ENCODE results near the gene CLCA2. TPM values are rescaled to one million over a fixed set of nuclear protein-coding genes. Genes with fewer than 3 reads are reported as not detected.

CLCA2 gene
- total and polyA plus RNA-seq, 2 of the 8 experiments (the other 6 are each of a cell fraction or from before 2014, with no cell fraction given) = not detected

DNA sequence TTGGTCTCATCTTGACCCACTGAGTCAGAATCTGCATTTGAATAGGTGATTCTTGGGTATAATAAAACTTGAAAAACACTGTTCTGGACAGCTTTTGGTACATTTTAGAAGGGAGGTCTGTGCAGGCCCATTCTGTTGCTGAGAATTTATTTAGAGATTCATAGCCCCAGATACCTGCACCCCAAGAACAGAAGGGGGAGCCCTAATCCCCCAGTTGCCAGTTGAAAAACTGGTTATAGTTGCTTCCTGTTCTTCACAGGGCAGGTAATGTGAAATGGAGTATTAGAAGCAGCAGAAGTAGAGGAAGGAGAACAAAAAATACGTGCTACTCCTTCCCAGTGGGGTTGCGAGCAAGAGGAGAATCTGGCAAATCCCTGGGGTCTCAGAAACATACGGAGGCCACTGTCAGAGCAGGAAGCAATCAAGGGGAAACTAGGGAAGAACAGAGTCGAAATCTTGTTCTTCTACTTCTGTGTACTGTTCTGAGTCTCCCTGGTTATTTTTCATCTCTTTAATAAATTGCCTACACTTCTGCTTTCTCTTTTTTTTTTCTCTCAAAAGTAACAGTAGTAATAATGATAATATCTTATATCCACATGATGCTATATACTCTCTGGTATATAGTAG is 4.6 kb upstream of the CLCA2 start:
- Histone ChIP-seq H3K27ac (ENCODE audit: low read depth, low read length) (no peak overlapping the region), H4K20me1 (replicated peaks in 1 of 2; ENCODE audit: control insufficient read depth in 1 of 2, insufficient read depth in 2 of 2, low read length in 2 of 2) (no peaks in the 10 kb centered on the region), H2AFZ (ENCODE audit: low read length) (peak overlapping the region; percentile 100), H3K14ac (ENCODE audit: insufficient read length) (no peak overlapping the region), H4K8ac (ENCODE audit: extremely low read depth, insufficient read depth, low read length) (no peak overlapping the region), H3K36me3 (ENCODE audit: control insufficient read depth in 2 of 4, insufficient read depth in 4 of 4, low read length in 3 of 4) (no peaks in the 10 kb centered on the region), H3K4me1 (replicated peaks in 1 of 4; ENCODE audit: control insufficient read depth in 3 of 4, insufficient read depth in 4 of 4, low read length in 3 of 4) (0 out of 7 replicates have a peak, but pooled peaks cover 0 to 1% (median 0%) of the 10 kb centered on the region in 4 experiments), H3K56ac (replicated peaks; ENCODE audit: insufficient read length, low read depth, low read length) (no peak overlapping the region), H3K23me2 (ENCODE audit: low read depth, low read length) (no peaks in the 10 kb centered on the region), H3K23ac (ENCODE audit: insufficient read length) (no peak overlapping the region), H2BK120ac (replicated peaks; ENCODE audit: low read depth, low read length) (no peak overlapping the region), H3K9ac (replicated peaks in 1 of 4; ENCODE audit: extremely low read depth in 1 of 4, low read depth in 3 of 4, low read length in 3 of 4) (no peak overlapping the region), H3K27me3 (replicated peaks in 1 of 4; ENCODE audit: control insufficient read depth in 3 of 4, extremely low read depth in 1 of 4, insufficient read depth in 3 of 4, low read length in 3 of 4) (no peaks in the 10 kb centered on the region), H3K79me2 (ENCODE audit: control insufficient read depth in 1 of 2, insufficient read depth in 2 of 2, low read length in 2 of 2) (no peaks in the 10 kb centered on the region), H3K18ac (ENCODE audit: extremely low read depth, low read length) (no peak overlapping the region), H2BK12ac (ENCODE audit: low read depth, low read length) (no peak overlapping the region), H3K4ac (replicated peaks; ENCODE audit: insufficient read length, low read depth, low read length) (no peak overlapping the region), H4K91ac (replicated peaks; ENCODE audit: insufficient read length, low read length) (no peak overlapping the region), H3K4me2 (ENCODE audit: insufficient read depth in 1 of 2, low read depth in 2 of 2, low read length in 2 of 2) (no peak overlapping the region), H2BK15ac (ENCODE audit: low read length) (no peak overlapping the region), H2BK5ac (ENCODE audit: low read depth, low read length) (no peak overlapping the region), H4K5ac (ENCODE audit: insufficient read length, low read depth, low read length) (no peak overlapping the region), H3K9me3 (ENCODE audit: insufficient read depth in 2 of 2, low read depth in 1 of 2, low read length in 1 of 2) (no peaks in the 10 kb centered on the region), H3K79me1 (ENCODE audit: low read depth, low read length) (no peaks in the 10 kb centered on the region), H2BK20ac (ENCODE audit: low read length) (no peak overlapping the region), H3K4me3 (ENCODE audit: extremely low read depth in 1 of 4, insufficient read depth in 2 of 4, low read depth in 3 of 4, low read length in 4 of 4) (no peak overlapping the region), H2AK5ac (ENCODE audit: low read depth, low read length) (no peak overlapping the region)
- ChIA-PET POLR2A (ENCODE audit: partially characterized antibody) (no interaction called here), CTCF (ENCODE audit: partially characterized antibody) (interaction anchor here (0.7 to 2.7 kb wide), 9 partner anchors 10 to 334 kb away, joined by 3 to 8 read pairs (median 4); no protein-coding TSS in a partner anchor)
- DNase-seq (ENCODE audit: low read depth in 1 of 2, low spot score in 2 of 2) (no peak), FAIRE-seq (peak; percentile 36)
- WGBS, 2 experiments (ENCODE audit: extremely low coverage in 1 of 2, insufficient coverage in 1 of 2, insufficient read length in 1 of 2, insufficient replicate concordance in 2 of 2, low coverage in 1 of 2, low lambda C conversion rate in 2 of 2, missing lambda C conversion rate in 1 of 2) = 52% methylated on average over 4 of the region's 4 CpGs; no CpG with 5 or more reads in 1 of the 2 experiments
- TF ChIP-seq EP300 (IDR thresholded peaks at IDR 0.05; ENCODE audit: borderline replicate concordance in 1 of 2, low read depth in 2 of 2, low read length in 2 of 2) (no peak), TEAD4 (IDR thresholded peaks at IDR 0.05; ENCODE audit: low read depth, low read length) (0 out of 2 replicates have a peak, but pooled peaks have one; percentile 17), BACH1 (IDR thresholded peaks at IDR 0.05; ENCODE audit: low read length) (no peak), CHD2 (IDR thresholded peaks at IDR 0.05; ENCODE audit: low read length) (no peak), TAF7 (optimal IDR thresholded peaks at IDR 0.05; ENCODE audit: borderline replicate concordance, low read depth, low read length) (no peak), ASH2L (IDR thresholded peaks at IDR 0.05; ENCODE audit: low read length) (no peak), RAD21 (IDR thresholded peaks at IDR 0.05 in 1 of 2, conservative IDR thresholded peaks at IDR 0.05 in 1 of 2; ENCODE audit: low read depth in 2 of 2, low read length in 2 of 2) (peak; percentile 75 to 80)
- TF ChIP-seq, protein P1, sequence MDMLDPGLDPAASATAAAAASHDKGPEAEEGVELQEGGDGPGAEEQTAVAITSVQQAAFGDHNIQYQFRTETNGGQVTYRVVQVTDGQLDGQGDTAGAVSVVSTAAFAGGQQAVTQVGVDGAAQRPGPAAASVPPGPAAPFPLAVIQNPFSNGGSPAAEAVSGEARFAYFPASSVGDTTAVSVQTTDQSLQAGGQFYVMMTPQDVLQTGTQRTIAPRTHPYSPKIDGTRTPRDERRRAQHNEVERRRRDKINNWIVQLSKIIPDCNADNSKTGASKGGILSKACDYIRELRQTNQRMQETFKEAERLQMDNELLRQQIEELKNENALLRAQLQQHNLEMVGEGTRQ (IDR thresholded peaks at IDR 0.05; ENCODE audit: low read length) = no peak
- TF ChIP-seq, protein P2, sequence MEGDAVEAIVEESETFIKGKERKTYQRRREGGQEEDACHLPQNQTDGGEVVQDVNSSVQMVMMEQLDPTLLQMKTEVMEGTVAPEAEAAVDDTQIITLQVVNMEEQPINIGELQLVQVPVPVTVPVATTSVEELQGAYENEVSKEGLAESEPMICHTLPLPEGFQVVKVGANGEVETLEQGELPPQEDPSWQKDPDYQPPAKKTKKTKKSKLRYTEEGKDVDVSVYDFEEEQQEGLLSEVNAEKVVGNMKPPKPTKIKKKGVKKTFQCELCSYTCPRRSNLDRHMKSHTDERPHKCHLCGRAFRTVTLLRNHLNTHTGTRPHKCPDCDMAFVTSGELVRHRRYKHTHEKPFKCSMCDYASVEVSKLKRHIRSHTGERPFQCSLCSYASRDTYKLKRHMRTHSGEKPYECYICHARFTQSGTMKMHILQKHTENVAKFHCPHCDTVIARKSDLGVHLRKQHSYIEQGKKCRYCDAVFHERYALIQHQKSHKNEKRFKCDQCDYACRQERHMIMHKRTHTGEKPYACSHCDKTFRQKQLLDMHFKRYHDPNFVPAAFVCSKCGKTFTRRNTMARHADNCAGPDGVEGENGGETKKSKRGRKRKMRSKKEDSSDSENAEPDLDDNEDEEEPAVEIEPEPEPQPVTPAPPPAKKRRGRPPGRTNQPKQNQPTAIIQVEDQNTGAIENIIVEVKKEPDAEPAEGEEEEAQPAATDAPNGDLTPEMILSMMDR (IDR thresholded peaks at IDR 0.05; ENCODE audit: control extremely low read depth in 1 of 3, insufficient read depth in 1 of 3, low read depth in 1 of 3, low read length in 3 of 3) = peak in 2 of 3 experiments; percentile 62 to 73; a peak in 3 of 4 replicates

All from H1 (cell line).